GOT3 (cell line): ENCODE data around the gene DDRGK1.

Experiments
- DNase-seq: peaks from one replicate; lab custom pipeline; 2025; ENCODE audit warnings: mixed read lengths; lab: John Stamatoyannopoulos, UW

Gene DDRGK1

DNA sequence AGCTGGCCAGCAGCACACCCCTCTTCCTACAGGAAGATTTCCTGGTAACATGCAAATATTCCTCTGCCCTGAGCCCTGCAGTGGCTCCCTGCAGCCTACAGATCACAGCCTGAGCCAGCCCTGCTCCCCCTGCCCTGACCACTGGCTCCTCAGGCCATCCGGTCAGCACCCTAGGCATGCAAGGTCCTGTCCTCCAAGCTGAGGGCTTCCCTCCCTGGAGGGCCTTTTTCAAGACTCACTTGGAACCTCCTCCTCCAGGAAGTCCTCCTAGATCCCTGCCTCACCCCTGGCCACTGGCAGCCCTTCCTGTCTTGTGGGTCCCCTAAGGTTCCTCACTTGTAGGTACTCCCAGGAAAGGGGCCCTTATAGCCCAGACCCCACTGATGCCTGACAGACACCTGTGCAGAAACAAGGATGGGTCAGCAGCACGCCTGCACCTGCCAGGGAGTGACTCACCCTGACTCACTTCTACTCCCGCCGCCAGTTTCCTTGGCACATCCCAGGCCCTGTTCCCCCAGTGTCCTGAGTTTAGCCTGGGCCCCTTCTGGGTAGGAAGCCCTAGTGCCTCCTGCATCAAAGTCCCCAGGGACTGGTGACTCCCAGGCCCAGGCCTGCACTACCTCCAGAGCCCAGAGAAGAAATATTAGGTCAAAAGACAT is 31.3 kb upstream of the DDRGK1 start:
- DNase-seq, result no peak

DNA sequence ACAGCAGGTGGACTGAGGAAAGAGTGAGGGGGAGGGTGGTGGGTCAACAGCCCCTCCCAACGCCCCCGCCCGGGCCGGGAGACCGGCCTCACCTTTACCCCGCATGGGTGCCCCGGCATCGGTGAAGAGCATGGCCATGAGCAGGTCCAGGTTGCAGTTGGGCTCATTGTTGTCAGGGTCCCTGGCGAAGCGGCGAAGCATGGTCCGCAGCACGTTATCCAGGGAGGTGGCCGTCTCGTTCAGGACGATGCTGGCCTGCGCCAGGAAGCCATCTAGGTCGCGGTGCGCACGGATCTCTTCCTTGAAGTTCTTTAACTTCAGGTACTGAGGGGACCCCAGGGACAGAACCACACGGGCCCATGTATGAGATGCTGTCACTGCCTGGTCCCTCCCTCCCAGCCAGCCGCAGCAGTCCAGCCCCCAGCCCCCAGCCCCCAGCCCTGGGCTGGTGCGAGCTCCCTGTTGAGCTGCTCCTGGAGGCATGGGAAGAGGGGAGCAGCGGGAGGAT is 29.6 kb upstream of the DDRGK1 start:
- no peak for DNase-seq

DNA sequence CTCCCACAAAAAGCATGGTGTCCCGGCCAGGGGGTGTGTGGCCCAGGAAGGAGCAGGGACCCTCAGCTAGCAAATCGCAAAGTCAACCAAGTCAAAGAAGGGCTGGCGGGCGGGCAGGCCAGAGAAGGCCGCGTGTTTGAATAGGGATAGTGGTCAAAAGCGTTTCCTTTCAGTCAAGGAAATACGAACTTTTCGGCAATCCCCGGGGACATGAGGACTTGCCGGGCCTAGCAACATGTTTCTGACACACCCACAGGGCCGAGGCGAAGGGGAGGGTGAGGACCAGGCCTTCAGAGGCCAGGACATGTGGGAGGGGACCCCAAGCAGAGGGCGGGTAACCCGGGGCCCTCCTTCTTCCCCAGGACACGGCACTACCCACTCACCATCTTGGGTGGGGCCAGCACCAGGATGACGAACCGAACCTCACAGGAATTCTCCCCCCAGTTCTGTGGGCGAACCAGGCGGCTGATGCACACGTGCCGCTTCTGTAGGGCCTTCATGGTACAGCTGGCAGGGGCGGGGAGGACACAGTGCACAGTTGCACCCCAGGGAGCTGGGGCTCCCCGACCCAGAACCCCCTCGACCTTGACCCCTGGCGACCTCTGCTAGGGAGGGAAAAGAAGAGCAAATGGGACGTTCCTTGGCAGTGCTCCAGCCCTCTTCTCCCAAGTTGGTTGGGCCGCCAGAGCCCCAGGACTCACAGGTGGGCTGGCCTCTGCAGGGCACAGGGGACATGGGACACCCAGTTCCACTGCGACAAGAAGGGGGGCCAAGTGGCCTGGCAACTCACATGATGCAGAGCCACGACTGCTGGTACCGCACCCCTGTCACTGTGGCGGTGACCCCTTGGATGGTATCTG is 28.9 kb upstream of the DDRGK1 start:
- DNase-seq, result no peak

DNA sequence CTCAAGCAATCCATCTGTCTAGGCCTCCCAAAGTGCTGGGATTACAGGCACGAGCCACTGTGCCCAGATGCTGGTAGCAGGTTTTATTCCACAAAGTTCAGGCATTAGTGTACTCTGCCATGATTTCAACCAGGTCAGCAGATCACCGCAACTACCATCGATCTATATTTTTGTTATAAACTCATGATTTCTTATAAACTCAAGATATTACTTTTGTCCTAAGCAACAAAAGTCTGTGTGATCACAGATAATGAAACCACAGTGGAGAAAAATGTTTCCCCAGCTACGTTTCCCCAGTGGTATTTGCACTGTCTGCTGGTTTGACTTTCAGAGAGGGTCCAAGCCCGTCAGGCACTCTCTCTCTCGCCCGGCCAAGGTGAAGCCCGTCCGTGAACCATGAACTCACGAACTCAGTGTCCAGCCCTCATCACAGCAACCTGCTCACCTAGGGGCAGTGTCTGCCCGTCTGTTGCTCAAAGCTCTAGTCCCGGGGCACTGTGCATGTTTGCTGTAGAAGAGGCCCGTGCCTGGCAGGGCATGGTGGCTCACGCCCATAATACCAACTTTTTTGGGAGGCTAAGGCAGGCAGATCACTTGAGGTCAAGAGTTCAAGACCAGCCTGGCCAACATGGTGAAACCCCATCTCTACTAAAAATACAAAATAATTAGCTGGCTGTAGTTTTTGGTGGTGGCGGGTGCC is 27.6 kb upstream of the DDRGK1 start:
- DNase-seq, result no peak

DNA sequence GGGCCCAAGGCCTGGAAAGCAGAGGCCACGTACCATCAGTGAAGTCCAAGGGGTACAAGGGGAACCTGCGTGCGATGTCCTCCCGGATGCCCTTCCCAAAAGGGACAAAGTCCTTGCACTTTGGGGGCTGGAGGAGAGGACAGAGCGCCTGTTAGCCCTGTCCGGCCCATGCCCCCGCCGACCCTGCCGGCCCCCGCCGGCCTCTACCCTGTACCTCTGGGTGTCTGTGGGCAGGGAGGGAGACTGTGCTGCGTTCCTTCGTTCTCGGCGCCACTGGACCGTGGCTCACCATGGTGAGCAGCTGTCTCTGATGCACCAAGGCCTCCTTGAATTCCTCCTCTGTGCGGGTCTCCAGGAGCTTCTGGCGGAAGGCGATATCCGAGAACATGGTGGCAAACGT is 26.6 kb upstream of the DDRGK1 start:
- DNase-seq, result no peak

DNA sequence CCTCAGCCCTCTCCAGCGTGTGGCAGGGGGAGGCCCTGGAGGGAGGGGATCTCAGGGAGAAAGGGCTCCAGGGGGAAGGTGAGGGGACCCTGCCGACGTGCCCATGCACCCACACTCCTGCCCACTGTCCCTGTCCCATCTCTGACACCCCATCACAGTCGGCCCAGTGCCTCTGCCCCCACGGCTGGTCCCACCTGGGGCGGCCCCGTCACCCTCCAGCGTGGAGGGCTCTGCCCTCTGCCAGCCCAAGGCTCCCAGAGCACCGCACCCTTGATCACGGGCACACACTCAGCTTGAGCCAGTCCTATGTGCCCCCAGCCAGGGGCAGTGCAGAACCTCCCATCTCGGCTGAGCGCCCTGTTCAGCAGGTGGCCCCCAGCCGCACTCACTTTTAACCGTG is 25.3 kb upstream of the DDRGK1 start:
- no peak for DNase-seq

DNA sequence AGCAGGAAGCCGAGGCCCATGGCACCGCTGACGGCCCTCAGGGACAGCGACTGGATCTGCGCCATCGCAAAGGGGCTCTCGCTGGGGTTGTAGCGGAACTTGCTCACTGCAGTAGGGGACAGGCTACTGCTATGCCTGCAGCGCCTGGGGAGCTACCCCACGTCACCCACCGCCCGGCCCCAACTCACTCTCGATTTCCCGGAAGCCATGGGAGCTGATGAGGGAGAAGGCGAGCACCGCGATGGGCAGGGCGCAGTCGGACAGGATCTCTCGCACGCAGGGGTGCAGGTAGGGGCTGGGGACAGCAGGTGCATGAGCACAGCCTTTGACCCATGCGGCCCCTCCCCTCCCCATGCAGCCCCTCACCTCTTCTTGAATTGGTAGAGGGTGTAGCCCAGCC is 24.7 kb upstream of the DDRGK1 start:
- DNase-seq, result no peak

DNA sequence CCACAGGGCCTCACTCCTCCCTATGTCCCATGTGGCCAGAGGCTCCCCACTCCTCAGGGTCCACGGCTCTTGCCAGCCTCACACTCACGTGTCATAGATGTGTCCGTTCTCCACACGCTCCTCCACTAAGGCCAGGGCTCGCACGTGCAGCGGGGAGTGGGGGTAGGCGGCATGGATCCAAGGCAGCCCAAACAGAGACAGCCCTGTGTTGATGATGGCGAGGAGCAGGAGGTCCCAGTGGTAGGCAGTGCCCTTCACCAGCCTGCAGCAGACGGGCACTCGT is 24.2 kb upstream of the DDRGK1 start:
- DNase-seq, result no peak

DNA sequence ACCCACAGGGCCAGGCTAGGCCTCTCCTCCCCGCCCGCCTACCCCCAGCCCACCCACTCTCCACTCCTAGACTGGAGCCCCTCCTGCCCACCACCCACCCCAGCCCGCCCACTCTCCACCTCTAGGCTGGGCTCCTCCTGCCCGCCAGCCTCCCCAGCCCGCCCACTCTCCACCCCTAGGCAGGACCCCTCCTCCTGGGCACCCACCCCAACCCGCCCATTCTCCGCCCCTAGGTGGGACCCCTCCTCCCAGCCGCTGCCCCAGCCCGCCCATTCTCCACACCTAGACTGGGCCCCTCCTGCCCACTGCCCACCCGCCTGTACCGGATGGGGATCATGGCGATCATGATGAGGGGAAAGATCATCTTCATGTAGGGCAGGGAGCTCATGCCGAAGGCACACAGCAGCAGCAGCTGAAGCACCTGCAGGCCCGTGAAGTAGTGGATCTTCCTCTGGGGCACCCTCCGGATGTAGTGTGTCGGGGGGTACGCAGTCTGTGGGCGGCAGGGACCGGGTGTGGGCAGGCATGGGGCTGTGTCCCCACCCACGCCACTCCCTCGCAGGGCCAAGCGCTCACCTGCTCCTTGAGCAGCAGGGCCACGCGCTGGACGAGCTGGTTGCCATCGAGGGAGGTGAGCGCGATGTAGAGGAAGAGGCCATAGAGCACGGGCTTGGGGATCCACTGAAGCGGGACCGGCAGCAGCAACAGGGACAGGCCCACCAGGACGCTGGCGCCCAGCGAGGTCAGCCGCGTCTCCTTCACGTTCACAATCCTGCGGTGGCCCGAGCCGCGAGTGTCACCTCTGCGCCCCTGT is 23.7 kb upstream of the DDRGK1 start:
- DNase-seq, result no peak

DNA sequence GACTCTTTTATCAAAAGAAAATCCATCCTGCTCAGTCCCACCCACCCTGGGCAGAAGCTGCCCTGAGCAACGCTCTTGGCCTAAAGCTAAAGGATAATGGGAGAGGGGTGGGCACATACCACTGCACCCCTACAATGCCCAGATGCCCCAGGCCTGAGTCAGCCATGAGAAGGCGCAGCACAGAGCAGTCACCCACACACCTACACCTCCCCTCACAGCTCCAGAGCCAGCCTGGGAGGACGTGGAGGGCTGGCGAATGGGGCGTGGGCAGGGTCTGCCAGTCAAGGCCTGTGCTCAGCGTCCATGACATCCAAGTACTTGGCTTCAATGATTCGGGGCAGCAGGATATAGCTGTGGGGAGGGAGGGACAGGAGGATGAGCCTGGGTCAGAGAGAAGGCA is 23.0 kb upstream of the DDRGK1 start:
- no peak for DNase-seq

DNA sequence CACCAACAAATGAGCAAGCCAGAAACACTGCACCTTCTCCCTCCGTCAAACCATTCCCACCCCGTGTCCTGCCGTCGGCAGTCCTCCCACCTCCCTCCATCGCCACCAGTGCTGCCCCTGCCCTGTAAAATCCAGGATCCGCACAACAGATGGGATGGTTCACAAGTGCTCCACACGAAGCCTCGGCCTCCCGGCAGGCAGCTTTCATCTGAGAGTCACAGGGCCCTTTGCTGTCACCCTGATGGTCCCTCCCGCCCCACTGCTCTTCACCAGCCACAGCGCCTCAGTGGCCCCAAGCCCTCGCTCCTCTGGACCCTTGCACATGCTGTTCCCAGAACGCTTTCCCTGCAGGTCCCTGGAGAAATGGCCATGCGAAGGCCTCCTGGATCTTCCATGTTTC is 22.4 kb upstream of the DDRGK1 start:
- no peak for DNase-seq

DNA sequence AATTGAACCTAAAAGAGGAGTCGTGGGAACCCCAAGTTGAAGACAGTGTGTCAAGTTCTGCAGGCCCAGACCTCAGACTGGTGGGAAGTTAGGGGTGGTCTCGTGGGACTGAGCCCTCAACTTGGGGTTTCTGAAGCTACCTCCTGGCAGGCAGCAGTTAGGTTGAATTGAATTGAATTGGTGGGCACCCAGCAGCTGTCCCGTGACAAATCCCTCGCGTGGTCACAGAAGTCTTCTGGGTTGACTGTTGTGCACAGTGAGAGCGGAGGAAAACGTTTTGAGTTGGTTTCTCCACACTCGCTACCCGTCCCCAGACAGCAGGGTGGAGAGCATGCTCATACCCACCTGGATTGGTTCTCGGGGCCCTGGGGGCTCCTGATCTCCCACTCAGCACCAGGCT is 21.6 kb upstream of the DDRGK1 start:
- no peak for DNase-seq

DNA sequence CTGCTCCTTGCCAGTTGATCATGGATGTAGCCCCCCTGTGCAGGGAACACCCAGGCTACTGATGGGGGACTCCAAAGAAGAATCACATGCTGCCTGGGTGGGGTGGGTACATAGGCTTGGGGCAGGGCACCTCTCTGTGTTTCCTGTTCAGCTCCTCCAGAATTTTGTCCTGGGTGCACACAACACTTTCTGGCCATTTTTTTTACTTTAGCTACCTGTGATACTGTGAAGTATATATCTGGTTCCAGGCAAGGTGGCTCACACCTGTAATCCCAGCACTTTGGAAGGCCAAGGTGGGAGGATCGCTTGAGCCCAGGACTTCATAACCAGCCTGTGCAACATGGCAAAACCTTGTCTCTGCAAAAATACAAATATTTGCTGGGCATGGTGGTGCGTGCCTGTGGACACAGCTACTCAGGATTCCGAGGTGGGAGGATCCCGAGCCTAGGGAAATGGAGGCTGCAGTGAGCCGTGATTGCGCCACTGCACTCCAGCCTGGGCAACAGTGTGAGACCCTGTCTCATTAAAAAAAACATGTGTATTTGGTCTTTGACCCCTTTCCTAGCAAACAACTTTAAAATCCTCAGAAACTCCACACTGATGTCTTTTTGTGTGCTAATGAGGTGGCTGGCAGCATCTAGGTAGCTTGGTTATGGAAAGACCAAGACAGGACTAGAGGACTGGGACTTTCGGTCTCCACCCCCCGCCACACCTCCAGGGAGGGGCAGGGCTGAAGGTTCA is 20.4 kb upstream of the DDRGK1 start:
- no peak for DNase-seq

DNA sequence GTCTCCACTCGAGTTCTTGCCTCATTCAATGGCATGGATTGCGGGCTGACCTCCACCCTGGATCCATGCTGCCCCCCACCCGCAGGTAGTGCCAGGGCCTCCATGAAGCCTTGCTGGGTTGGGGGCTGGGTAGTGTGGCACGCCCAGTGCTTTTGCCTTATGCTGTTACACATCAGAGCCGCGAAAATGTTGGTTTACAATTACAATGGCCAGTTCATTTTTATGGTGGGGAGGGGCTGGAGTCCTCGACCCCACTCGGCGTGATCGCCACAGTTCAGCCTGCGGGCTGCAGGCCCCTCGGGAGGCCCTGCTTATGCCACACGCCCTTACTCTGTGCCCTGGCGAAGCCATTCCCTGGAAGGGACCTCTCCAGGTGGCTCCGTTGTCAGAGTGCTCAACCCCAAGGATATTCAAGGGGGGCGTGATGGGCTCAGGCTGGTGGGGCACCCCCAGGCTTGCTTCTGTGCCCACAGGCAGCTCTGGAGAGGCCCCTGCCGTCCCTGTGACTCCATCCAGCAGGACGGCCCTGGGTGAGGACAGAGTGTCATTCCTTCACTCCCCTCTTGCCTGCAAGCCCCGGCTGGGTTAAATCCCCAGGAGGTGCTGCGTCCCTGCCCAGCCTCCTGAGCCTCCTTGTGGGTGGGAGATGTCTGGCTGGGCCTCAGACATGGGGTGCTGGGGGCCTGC is 19.7 kb upstream of the DDRGK1 start:
- no peak for DNase-seq

DNA sequence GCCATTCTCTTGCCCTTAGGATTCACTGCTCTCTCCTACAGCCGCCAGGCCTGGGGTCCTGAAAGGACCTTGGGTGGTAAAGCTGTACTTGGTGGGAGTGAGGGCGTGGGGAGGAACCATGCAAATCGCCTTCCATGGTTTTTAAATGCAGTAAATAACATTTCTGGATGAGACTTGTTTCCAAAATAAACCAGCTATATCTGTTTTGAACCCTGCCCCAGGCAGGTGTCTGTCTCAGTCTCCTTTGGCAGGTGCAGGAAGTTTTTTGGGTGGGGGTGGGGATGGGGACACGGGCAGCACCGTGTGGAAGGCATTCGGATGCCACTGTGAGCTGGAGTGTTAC is 19.1 kb upstream of the DDRGK1 start:
- no peak for DNase-seq

DNA sequence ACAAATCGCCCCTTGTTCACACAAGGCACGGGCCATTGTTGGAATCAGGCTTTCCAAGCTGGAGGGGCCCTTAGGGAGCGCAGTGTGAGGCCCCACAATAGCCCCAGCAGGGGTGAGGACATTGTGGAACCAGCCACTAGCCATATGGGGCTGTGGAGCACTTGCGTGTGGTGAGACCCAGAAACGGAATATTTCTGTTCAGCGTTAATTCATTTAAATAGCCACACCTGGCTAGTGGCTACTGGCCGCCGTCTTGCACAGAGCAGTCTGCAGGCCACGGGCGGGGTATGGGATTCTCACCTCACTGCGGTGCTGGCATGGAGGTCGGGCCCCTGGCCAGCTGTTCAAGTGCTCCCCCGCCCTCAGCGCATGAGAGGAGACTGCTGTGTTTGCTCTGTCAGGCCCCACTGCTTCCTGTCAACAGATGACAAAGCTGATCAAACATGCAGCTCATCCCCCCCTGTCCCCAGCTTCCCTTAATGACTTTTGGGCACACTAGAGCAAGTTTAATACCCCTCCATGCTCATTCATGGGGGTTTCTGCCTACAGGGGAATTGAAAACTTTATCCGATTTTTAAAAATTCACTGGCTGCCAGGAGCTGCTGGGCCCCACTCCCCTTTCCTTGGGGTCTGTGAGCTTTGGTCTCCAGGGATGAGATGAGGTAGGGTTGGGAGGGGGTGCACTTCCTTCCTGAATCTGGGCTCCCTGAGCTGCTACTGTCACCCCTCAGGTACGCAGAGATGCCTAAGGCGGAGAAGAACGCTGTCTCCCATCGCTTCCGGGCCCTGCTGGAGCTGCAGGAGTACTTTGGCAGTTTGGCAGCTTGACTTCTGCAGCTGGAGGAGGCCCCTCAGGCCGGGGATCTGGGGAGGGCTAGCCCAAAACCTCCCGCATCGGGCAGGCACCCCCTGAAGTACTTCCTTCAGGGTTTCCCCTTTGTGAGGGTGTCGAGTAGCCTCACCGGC is 18.4 kb upstream of the DDRGK1 start:
- DNase-seq, result no peak

DNA sequence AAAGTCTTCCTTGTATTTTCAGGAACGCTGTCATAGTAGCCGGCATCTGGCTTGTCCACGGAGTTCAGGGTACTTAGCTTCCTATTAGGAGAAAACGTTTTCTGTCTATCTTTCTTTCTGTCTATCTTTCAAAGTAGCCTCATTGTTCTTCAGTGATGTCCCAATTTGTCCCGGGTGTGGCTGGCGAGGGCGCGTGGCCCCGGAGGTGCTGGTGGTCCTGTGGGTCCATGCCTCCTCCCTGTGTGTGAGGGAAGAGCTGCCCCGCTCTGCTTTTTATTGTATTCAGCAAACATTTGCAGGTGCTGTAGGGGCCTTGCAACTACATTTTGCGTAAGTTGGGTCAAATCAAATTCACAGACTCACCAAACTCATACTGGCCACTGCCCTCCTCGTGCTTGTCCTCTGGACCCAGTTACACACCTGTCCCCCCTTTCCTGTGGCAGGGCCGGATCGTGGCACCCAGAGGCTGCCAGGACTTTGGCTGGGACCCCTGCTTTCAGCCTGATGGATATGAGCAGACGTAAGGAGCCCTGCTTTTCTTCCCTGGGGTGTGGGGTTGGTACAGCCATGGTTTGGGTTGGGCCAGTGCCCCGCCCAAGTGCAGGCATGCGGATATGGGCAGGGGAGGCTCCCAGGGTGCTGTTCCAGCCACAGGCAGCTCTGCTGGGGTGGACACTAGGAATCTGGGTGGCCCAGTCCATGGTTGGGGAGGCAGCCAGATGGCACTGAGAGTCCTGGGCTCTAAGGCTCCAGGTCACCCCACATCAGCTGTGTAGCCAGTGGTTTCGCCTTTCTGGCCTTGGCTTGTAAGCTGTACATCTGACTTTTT is 17.1 kb upstream of the DDRGK1 start:
- DNase-seq, result no peak

DNA sequence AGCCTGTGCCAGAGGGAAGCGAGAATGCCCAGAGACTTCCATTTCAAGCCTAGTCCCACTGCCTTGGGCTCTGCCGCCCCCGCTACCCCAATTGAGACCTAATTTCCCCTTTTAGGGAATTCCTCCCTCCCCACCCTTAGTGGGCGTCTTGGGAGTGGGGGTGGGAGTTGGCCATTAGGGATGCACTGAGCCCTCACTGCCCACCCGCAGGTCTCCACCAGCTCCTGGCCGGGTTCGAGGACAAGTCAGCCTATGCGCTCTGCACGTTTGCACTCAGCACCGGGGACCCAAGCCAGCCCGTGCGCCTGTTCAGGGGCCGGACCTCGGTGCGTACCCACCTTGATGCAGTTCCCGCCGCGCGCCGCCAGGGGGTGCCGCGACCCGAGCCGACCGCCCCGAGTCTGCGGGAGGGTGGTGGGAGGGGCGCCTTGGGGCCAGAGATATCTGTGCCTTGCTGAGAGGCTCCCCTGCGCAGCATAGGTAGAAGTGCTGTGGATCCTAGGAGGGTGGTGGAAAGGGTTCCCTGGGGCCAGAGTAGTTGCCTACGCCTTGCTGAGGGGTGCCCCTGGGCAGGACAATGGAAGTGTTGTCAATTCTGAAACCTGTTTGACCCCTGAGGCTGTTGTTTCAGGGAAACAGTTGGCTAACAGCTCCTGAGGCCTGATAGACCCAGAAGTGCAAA is 14.0 kb upstream of the DDRGK1 start:
- DNase-seq, result no peak
